ENCODE results near the gene KLK15.

DNA sequence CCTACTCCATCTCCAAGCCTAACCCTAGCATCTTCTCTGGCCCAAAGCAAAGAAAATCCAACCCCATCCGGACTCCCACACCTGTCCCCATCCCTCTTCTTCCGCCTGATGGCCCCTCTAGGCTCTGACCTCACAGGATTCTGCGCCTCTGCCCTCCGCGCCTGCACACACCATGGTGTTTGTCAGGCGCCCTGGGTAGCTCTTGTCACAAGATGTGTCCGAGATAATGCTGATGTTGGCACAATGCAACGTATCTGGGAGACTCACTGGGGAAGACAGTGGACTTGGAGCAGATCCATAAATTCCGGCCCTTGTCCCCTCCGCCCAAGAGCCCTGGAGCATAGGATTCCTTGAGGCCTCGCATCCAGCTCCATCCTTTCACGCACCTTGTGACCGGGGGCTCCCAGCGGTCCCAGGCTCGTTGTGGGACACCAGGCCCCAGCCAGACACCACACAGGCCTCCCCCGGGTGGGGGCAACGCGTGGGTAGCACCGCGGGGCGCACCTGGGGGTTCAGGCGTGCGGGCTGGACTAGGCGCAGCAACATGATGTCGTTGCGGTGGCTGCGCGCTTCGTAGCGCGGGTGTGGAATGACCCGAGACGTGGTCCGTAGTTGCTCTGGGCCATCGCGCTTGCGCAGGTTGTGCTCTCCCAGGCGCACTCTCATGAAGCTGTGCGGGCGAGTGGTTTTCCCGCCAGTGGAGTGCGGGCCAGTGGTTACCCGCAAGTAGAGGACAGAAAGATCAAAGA is 6.7 kb downstream of the KLK15 start:
- TF ChIP-seq LEF1 (IDR thresholded peaks at IDR 0.05; ENCODE audit: borderline replicate concordance) (no peak), SP1 (IDR thresholded peaks at IDR 0.05) (no peak), FOXM1 (IDR thresholded peaks at IDR 0.05; ENCODE audit: borderline replicate concordance) (no peak)

Data from HEK293T (cell line).